GM19467 (cell line): ENCODE measurements around the gene THSD7B.
"Not testable (repeated sequence)": the region's sequence is repeated elsewhere in the genome, so short reads cannot be mapped to it uniquely, and the experiment has no call there.

ENCODE experiments used
- ATAC-seq: cut with Tn5 transposase; IDR thresholded peaks from one replicate; pipeline ENCODE4 v1.9.1; 2021; ENCODE audit warnings: mild to moderate bottlenecking, moderate library complexity; ENCODE audit not compliant: unreplicated experiment

THSD7B gene

DNA sequence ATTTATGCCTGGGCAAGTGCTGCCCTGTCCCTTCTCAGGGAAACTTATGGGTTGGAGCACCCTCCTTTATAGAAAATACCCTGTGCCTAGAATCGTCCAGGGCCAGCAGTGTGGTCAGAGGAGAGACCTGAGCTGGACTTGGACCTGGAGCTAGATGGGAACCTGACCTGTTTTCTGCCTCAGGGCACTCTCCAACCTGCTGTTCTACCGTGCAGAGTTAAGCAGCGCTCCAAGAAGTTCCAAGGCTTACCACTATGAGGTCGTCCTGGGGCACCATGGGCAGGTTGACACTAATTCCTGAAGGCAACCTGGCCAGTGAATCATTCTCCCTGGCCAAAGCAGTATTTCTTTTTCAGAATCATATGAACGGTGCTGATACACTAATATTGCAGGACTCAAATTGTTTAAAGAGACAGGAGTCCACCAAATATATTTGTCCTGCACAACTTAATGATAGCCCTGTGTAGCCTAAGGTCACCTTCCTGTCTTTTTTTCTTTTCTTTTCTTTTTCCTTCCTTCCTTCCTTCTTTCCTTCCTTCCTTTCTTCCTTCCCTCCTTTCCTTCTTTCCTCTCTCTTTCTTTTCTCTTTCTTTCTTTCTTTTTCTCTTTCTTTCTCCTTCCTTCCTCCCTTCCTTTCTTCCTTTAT lies 743.5 kb downstream of the THSD7B start:
- no peak for ATAC-seq

GRCh38 chr2:137511526-137511925 lies 746.2 kb downstream of the THSD7B start:
- no peak for ATAC-seq

- no peak for ATAC-seq
Observed at GRCh38 chr2:137521653-137522619, 756.6 kb downstream of the THSD7B start.

DNA sequence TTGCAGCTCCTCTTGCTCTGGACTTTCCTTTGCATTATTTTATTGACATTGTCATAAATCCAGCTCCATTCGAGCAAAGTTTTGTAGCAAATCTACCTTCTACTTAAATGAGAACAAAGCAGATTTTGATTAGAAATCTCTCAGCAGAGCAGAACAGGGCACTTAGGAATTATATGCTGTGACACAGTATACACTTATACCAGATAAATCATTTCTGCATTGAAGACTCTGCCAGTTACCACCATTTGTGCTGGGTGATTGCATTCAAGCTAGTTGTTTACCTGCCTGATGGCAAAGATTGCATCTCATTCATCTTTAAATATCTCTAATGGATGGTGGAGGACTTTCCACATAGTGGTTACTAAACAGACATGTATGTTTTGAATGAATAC lies 757.3 kb downstream of the THSD7B start:
- ATAC-seq = no peak

- no peak for ATAC-seq
Observed at GRCh38 chr2:137523931-137524330, 758.6 kb downstream of the THSD7B start.

GRCh38 chr2:137525132-137525531 lies 759.8 kb downstream of the THSD7B start:
- no peak for ATAC-seq

DNA sequence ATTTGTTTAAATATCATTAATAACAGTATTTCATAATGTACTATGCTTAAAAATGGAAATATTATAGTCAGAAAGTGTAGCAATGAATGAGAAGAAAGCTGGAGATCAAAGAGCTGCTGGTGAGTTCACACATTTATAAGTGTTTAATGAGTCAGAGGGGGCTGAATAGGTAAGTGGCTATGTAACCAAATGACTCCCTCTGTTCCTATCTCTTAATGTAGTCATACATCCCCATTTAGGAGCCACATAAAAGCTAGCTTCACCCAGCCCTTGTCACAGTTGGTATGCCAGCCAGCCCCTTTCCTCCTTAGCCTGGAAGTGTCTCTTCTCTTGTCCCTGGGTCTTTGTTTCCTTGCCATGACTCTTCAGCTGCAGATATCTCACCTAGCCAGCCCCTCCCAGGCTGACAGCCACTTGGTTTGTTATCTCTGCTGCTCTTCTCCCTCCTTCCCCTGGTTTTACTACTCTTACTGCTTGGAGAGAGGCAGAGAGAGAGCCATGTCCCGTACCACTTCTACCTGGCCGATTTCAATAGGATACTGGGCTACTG lies 760.4 kb downstream of the THSD7B start:
- ATAC-seq = no peak

GRCh38 chr2:137535897-137536296 lies 770.6 kb downstream of the THSD7B start:
- ATAC-seq = no peak

DNA sequence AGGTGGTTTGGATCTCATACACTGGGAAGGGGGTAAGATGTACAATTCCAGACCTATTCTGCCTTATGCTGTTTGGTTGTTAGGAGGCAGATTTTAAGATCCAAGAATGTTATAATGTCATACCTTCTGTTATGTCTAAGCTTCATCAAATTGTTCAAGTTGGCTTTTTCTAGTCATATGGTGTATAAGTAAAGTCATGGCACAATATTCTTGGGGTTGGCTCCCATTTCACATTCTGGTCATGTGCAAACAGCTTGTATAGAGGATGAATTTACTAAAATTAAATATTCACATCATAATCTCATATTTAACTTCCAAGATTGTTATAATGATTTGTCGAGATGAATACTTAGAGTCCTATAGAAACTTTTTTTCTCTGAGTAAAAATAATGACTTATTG lies 774.0 kb downstream of the THSD7B start:
- ATAC-seq = no peak

DNA sequence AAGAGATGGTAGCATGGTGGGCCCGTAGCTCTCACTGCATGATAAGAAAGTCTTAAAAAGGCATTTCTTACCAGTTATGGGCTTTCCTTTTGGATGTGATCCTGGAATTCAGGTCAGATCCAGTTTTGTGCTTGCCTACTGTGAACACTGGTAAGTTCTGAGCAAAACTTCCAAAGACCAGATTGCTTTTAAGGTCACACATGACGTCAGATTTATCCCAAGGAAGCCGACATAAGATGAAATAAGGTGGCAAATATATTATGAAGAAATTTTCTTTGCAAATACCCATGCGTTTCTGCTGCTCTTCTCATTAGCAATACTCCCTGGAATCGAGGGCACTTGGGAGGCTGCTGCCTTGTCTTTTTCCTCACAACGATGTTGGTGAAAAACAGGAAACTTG lies 782.5 kb downstream of the THSD7B start:
- ATAC-seq = no peak

DNA sequence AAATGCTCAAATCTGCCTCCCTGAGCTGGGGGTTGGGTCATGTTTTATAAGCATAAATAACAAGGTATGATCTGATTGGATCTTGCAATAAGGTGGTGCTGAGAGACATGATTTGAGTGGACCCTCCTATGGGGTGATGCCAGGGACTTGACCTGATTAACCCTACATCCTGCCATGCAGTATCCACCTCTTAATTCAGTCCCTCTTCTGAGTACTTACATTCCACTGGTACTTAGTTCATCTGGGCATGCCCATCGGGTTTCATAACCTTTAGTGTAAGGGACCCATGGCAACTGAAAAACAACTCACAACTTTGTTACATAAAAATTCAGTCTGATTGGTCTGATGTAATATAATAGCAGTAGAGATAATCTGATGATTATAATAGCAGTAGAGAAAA lies 801.0 kb downstream of the THSD7B start:
- ATAC-seq = no peak

DNA sequence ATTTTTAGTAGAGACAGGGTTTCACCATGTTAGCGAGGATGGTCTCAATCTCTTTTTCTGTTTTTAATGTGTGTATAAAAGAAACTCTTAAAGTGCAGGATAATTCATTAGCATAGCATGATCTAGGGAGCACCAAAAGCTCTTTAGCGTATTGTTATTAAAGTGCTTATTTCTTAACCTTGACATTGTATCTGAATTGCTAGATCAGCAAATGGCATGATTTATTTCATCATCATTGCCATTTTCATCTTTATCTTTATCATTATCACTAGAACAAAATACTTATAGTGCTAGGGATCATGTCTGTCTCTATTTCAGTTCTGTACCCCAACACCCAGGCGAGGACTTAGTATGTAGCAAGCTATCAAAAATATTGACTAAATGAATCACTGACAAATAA lies 805.1 kb downstream of the THSD7B start:
- ATAC-seq = no peak

- ATAC-seq = not testable (repeated sequence)
Observed at GRCh38 chr2:137587834-137588233, 822.5 kb downstream of the THSD7B start.

DNA sequence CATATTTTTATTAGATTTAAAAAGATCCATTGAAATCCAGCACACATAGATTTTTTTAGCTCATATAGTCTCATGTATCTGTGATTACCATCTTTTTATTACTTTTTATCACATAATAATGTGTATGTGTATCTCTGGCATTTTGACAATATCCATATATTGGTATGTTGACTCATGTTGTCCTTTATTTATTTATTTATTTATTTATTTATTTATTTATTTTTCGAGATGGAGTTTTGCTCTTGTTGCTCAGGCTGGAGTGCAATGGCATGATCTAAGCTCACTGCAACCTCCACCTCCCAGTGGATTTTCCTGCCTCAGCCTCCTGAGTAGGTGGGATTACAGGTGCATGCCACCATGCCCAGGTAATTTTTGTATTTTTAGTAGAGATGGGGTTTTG lies 823.2 kb downstream of the THSD7B start:
- ATAC-seq = not testable (repeated sequence)

DNA sequence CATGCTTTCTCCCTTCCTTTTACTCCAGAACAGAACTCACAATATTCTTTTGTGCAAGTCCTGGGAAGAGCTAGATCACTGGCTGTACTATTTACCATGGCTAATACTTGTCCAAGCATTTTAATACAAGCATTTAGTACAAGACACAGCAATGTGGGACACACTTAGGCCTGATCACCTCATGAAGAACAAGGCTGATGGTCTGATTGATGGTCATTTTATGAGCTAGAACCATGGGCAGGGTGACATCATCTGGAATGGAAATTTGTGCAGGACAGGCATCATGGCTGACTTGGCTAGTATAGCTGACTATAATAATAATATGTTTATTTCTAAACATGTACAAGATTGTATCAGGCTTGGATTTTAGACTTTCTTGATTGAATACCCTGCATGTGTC lies 824.8 kb downstream of the THSD7B start:
- no peak for ATAC-seq

- ATAC-seq = no peak
Observed at GRCh38 chr2:137607722-137608318, 842.5 kb downstream of the THSD7B start.

DNA sequence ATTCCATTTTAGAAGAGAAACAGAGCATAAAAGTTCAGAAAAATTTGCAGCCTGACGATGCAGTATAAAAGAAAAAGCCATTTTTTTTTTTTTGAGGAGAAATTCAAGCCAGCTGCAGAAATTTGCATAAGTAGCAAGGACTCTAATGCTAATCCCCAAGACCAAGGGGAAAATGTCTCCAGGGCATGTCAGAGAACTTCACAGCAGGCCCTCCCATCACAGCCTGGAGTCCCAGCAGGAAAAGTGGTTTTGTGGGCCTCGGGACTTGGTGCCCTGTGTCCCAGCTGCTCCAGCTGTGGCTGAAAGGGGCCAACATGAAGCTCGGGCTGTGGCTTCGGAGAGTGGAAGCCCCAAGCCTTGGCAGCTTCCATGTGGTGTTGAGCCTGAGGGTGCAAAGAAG lies 873.6 kb downstream of the THSD7B start:
- no peak for ATAC-seq

GRCh38 chr2:137644731-137645130 lies 879.4 kb downstream of the THSD7B start:
- no peak for ATAC-seq

DNA sequence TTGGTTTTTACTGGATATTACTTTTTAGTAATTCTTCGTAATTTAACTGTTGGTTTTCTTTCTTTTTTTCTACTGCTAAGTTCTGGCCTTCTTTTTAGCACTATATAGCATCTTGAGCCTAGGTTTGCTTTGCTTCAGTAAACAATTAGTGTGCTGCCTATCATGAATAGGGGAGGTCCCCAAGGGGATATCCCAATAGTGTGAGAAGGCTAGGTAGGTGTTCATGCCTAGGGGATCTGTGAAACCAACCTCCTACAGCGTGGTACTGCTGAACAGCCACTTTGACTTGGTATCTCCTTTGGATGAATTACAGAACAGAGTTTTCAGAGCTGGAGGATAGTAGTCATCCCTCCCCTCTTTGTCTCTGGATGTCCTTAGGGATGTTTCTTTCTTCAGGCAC lies 888.7 kb downstream of the THSD7B start:
- ATAC-seq = no peak

- no peak for ATAC-seq
Observed at GRCh38 chr2:137655814-137656213, 890.5 kb downstream of the THSD7B start.

DNA sequence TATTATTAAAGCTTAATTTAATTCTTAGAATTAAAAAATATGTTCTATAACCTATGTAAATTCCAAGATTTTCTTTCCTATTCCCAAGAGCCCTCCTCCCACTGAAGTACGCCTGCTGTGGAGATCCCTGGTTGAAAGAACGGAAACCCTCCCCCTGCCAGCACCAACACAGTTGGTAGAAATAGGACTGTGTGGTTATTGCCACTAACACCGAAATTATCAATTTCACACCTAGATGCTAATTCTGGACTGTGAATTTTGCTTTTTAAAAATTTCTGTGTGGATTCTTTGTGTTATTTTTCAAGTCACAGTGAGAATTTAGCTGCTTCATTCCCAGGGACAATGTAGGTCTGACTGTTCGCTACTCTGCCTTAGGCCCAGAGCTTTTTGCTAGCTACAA lies 893.1 kb downstream of the THSD7B start:
- ATAC-seq = no peak

DNA sequence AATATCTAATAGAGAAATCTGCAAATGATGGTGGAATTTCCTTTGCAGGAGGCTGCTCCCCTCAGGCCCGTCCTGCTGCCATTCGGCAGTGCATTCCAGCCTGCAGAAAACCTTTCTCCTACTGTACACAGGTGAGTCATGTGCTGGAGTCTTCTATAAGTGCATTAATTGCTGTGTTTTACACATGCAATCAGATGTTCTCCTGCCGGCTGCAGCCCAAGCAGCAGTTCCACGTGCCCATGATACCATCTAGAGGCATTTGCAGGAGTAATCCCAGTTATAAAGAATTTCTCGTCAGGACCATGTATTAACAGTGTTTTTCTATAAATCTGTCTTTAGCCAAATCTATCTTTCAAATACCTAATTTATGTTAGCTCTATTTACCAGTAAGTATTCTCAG lies 894.3 kb downstream of the THSD7B start:
- no peak for ATAC-seq
